Measurements from ENCODE around the gene ARHGAP18.

The ARHGAP18 gene

DNA sequence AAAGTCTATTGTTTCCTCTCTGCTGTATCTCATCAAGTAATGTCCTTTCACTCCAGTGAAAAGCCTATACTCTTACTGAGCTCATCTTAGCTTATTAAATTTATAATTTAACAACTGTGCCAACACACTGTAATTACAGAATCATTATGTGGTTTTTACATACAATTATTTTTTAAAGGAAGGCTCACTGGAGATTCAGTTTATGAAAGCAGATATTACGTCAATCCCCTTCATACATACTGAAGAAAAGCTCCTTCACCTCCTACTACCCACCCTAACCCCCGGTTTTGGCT is 28.1 kb downstream of the ARHGAP18 start:
- no peaks in the 10 kb centered on the region for H3K36me3 ChIP-seq (replicated peaks)
- no peaks in the 10 kb centered on the region for H3K27me3 ChIP-seq (replicated peaks)
- H3K4me3 ChIP-seq (ENCODE audit: low read depth, low read length): no peak overlapping the region
- in situ Hi-C loops (cut with HindIII; ENCODE audit: low pct_ligation_motif_present, low sequenced_read_pairs): no loop called here
- DNase-seq: no peak
- H3K27ac ChIP-seq: peak overlapping the region; percentile 97
- no peak for TF ChIP-seq CTCF (IDR thresholded peaks at IDR 0.05; ENCODE audit: low read depth, low read length, missing control alignments)

DNA sequence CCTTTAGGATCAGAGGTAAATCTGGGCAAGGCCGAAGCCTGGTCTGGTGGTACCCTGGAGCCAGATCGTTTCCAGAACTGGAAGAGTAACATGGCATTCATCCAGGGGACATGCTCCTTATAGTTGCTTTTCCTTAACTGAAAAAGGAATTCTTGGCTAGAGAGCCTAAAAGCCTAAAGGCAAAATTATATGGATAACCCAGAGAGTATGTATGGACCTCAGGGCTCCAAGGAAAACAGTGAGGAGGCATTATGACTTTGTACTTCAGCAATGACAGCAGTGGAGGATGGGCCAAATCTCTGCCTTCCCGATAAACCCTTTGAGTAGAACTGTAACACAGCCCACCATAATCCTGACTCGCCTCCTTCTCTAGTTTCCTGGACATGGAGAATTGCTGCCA is 29.3 kb downstream of the ARHGAP18 start:
- Histone ChIP-seq H3K4me3 (ENCODE audit: low read depth, low read length) (no peak overlapping the region), H3K36me3 (replicated peaks) (no peaks in the 10 kb centered on the region), H3K27me3 (replicated peaks) (no peaks in the 10 kb centered on the region), H3K27ac (peak overlapping the region; percentile 61)
- TF ChIP-seq CTCF (IDR thresholded peaks at IDR 0.05; ENCODE audit: low read depth, low read length, missing control alignments): no peak
- in situ Hi-C loops (cut with HindIII; ENCODE audit: low pct_ligation_motif_present, low sequenced_read_pairs): no loop called here
- no peak for DNase-seq

- H3K27ac ChIP-seq: peak overlapping the region; percentile 61
- in situ Hi-C loops (cut with HindIII; ENCODE audit: low pct_ligation_motif_present, low sequenced_read_pairs): no loop called here
- H3K4me3 ChIP-seq (ENCODE audit: low read depth, low read length): no peak overlapping the region
- DNase-seq: no peak
- no peaks in the 10 kb centered on the region for H3K36me3 ChIP-seq (replicated peaks)
- no peaks in the 10 kb centered on the region for H3K27me3 ChIP-seq (replicated peaks)
- TF ChIP-seq CTCF (IDR thresholded peaks at IDR 0.05; ENCODE audit: low read depth, low read length, missing control alignments): no peak
Measured at GRCh38 chr6:129679758-129680157, 30.2 kb downstream of the ARHGAP18 start.

DNA sequence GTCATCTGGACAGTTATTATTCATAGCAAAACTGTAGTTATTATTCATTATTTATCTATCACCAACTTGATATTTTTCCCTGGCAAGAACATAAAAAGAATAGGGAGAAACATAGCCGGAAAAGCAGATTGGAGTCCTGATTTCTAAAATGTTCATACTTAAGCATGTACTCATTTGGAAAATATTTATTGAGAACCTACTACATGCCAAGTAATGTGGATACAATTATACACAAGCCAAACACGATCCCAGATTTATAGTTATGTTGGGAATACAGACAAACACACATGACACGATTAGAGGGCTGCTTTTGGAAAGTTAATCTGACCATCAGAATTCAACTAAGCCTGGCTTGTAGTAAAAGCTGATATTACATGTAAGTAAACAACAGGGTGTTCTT is 30.7 kb downstream of the ARHGAP18 start:
- H3K27me3 ChIP-seq (replicated peaks): no peaks in the 10 kb centered on the region
- TF ChIP-seq CTCF (IDR thresholded peaks at IDR 0.05; ENCODE audit: low read depth, low read length, missing control alignments): no peak
- H3K36me3 ChIP-seq (replicated peaks): no peaks in the 10 kb centered on the region
- in situ Hi-C loops (cut with HindIII; ENCODE audit: low pct_ligation_motif_present, low sequenced_read_pairs): no loop called here
- DNase-seq: no peak
- H3K4me3 ChIP-seq (ENCODE audit: low read depth, low read length): no peak overlapping the region
- peak overlapping the region; percentile 61 for H3K27ac ChIP-seq

- no peak for TF ChIP-seq CTCF (IDR thresholded peaks at IDR 0.05; ENCODE audit: low read depth, low read length, missing control alignments)
- Histone ChIP-seq H3K36me3 (replicated peaks) (no peaks in the 10 kb centered on the region), H3K27ac (peak overlapping the region; percentile 61), H3K27me3 (replicated peaks) (no peaks in the 10 kb centered on the region), H3K4me3 (ENCODE audit: low read depth, low read length) (no peak overlapping the region)
- DNase-seq: no peak
- in situ Hi-C loops (cut with HindIII; ENCODE audit: low pct_ligation_motif_present, low sequenced_read_pairs): no loop called here
Measured at GRCh38 chr6:129678463-129678862, 31.5 kb downstream of the ARHGAP18 start.

DNA sequence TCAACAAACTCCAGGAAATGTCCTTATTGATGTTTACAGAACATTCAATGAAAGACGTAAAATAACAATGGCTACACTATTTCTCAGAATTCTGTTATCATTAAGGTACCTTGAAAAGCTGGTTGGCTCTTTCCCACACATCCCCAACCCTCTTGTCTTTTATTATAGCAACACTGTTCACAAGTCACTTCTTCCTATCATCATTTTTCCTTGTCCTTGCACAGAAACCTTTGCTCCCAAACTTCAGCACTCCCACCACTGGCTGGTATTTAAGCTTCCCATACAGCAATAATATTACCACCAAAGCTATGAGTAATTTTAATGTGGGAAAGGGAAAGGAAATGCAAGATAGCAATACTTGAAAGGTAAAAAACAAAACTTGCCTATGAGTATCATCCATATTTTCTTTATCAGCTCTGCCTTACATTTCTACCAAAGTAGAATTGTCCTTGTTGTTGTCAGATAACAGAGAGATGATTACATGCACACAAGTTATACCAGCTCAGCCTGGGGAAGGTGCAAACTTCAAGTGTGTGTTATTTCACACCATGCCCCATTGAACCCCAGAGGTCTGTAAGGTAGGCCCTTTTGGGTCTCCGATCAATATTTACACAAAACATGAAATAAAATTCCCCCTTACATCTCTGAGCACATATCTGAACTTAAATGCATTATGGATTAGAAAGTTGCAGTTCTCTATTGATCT is 32.2 kb downstream of the ARHGAP18 start:
- H3K36me3 ChIP-seq (replicated peaks): no peaks in the 10 kb centered on the region
- peak overlapping the region; percentile 27 for H3K27ac ChIP-seq
- in situ Hi-C loops (cut with HindIII; ENCODE audit: low pct_ligation_motif_present, low sequenced_read_pairs): no loop called here
- no peak for DNase-seq
- H3K4me3 ChIP-seq (ENCODE audit: low read depth, low read length): no peak overlapping the region
- H3K27me3 ChIP-seq (replicated peaks): no peaks in the 10 kb centered on the region
- no peak for TF ChIP-seq CTCF (IDR thresholded peaks at IDR 0.05; ENCODE audit: low read depth, low read length, missing control alignments)
